ENCODE data around the gene HAUS3.
"Not testable (repeated sequence)": the region's sequence is repeated elsewhere in the genome, so short reads cannot be mapped to it uniquely, and the experiment has no call there.

HAUS3 gene

GRCh38 chr4:2219233-2219760, 22.6 kb downstream of the HAUS3 start:
- DNase-seq (ENCODE audit: low spot score) = no peak

- no peak for DNase-seq (ENCODE audit: low spot score)
Measured at GRCh38 chr4:2218436-2218835, 23.5 kb downstream of the HAUS3 start.

- DNase-seq (ENCODE audit: low spot score) = no peak
Measured at GRCh38 chr4:2217726-2218125, 24.2 kb downstream of the HAUS3 start.

GRCh38 chr4:2212831-2213230, 29.1 kb downstream of the HAUS3 start:
- no peak for DNase-seq (ENCODE audit: low spot score)

GRCh38 chr4:2202789-2203188, 39.1 kb downstream of the HAUS3 start:
- DNase-seq (ENCODE audit: low spot score) = not testable (repeated sequence)

- no peak for DNase-seq (ENCODE audit: low spot score)
Measured at GRCh38 chr4:2194496-2194895, 47.4 kb downstream of the HAUS3 start.

- DNase-seq (ENCODE audit: low spot score) = no peak
Measured at GRCh38 chr4:2193326-2193725, 48.6 kb downstream of the HAUS3 start.

- DNase-seq (ENCODE audit: low spot score) = no peak
Measured at GRCh38 chr4:2186865-2187172, 55.1 kb downstream of the HAUS3 start.

- peak; percentile 15 for DNase-seq (ENCODE audit: low spot score)
Measured at GRCh38 chr4:2186133-2186864, 55.6 kb downstream of the HAUS3 start.

GRCh38 chr4:2183394-2183793, 58.5 kb downstream of the HAUS3 start:
- DNase-seq (ENCODE audit: low spot score) = no peak

- no peak for DNase-seq (ENCODE audit: low spot score)
Measured at GRCh38 chr4:2182994-2183393, 58.9 kb downstream of the HAUS3 start.

GRCh38 chr4:2180410-2180809, 61.5 kb downstream of the HAUS3 start:
- no peak for DNase-seq (ENCODE audit: low spot score)

GRCh38 chr4:2179717-2180116, 62.2 kb downstream of the HAUS3 start:
- DNase-seq (ENCODE audit: low spot score) = no peak

GRCh38 chr4:2178986-2179385, 62.9 kb downstream of the HAUS3 start:
- DNase-seq (ENCODE audit: low spot score) = no peak

Measured in RKO (cell line).